OCI-LY1 (cell line): Measurements from ENCODE around the gene EEF2K.

Source experiments
- EZH2 ChIP-seq: fragments of 200-600 bp; sonication (generic), shearing (Covaris generic); IDR thresholded peaks from 2 replicates; pipeline ENCODE4 v1.8.0; 2017; ENCODE audit warnings: borderline replicate concordance, mixed run types, mild to moderate bottlenecking, antibody characterized with exemption, low read length, moderate library complexity, mixed read lengths
- TF ChIP-seq, protein P1 (sequence below): fragments of 200-600 bp; sonication (generic), shearing (Covaris generic); IDR thresholded peaks from 2 replicates; pipeline ENCODE4 v1.5.1; 2017; ENCODE audit warnings: mild to moderate bottlenecking, antibody characterized with exemption, low read length, moderate library complexity, mixed read lengths

GRCh38 chr16:22161401-22161800, 44.7 kb upstream of the EEF2K start:
- TF ChIP-seq, protein P1, sequence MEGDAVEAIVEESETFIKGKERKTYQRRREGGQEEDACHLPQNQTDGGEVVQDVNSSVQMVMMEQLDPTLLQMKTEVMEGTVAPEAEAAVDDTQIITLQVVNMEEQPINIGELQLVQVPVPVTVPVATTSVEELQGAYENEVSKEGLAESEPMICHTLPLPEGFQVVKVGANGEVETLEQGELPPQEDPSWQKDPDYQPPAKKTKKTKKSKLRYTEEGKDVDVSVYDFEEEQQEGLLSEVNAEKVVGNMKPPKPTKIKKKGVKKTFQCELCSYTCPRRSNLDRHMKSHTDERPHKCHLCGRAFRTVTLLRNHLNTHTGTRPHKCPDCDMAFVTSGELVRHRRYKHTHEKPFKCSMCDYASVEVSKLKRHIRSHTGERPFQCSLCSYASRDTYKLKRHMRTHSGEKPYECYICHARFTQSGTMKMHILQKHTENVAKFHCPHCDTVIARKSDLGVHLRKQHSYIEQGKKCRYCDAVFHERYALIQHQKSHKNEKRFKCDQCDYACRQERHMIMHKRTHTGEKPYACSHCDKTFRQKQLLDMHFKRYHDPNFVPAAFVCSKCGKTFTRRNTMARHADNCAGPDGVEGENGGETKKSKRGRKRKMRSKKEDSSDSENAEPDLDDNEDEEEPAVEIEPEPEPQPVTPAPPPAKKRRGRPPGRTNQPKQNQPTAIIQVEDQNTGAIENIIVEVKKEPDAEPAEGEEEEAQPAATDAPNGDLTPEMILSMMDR: no peak
- no peak for TF ChIP-seq EZH2
